GM23338 (cell line): ENCODE results near the gene TEX10. TPM values are rescaled to one million over a fixed set of nuclear protein-coding genes. Genes with fewer than 3 reads are reported as not detected.

Source experiments
- ATAC-seq: fragments of 200-7000 bp; cut with Tn5 transposase; 3 replicates; pipeline ENCODE4 v1.9.1; 2020
- DNase-seq: peaks from one replicate; pipeline ENCODE4 v3.0.0-alpha.2; 2015; ENCODE audit warnings: low spot score
- H2AFZ ChIP-seq: fragments of 200-600 bp; sonication (generic); 2 replicates; pipeline ENCODE4 v1.8.0; 2016; ENCODE audit warnings: antibody characterized with exemption, mild to moderate bottlenecking, moderate library complexity
- H3F3A ChIP-seq: fragments of 200-600 bp; sonication (generic); replicated peaks from 2 replicates; pipeline ENCODE4 v1.8.0; 2017; ENCODE audit warnings: antibody characterized with exemption, mixed run types, low read depth
- H3K27ac ChIP-seq: fragments of 200-600 bp; sonication (generic); 2 replicates; pipeline ENCODE4 v1.6.1; 2016; ENCODE audit warnings: low read depth
- H3K27me3 ChIP-seq: fragments of 200-600 bp; sonication (generic); 2 replicates; pipeline ENCODE4 v1.8.0; 2016; ENCODE audit warnings: mild to moderate bottlenecking, mixed run types, moderate library complexity; ENCODE audit not compliant: insufficient read depth
- H3K36me3 ChIP-seq: fragments of 200-600 bp; sonication (generic); 2 replicates; pipeline ENCODE4 v1.8.0; 2016; ENCODE audit warnings: mild to moderate bottlenecking; ENCODE audit not compliant: insufficient read depth
- H3K4me1 ChIP-seq: fragments of 200-600 bp; sonication (generic); 2 replicates; pipeline ENCODE4 v1.8.0; 2016; ENCODE audit warnings: mild to moderate bottlenecking, moderate library complexity; ENCODE audit not compliant: insufficient read depth
- H3K4me2 ChIP-seq: fragments of 200-600 bp; sonication (generic); 2 replicates; pipeline ENCODE4 v1.7.1; 2017; ENCODE audit warnings: mixed run types
- H3K4me3 ChIP-seq: fragments of 200-600 bp; sonication (generic); 2 replicates; pipeline ENCODE4 v1.6.1; 2016; ENCODE audit warnings: mixed run types
- H3K79me2 ChIP-seq: fragments of 200-600 bp; sonication (generic); replicated peaks from 2 replicates; pipeline ENCODE4 v1.8.0; 2017; ENCODE audit warnings: mild to moderate bottlenecking; ENCODE audit not compliant: insufficient read depth
- H3K9me2 ChIP-seq: fragments of 200-600 bp; sonication (generic); 2 replicates; pipeline ENCODE4 v1.8.0; 2017; ENCODE audit not compliant: insufficient read depth
- H4K20me1 ChIP-seq: fragments of 200-600 bp; sonication (generic); replicated peaks from 2 replicates; pipeline ENCODE4 v1.8.0; 2017; ENCODE audit warnings: mild to moderate bottlenecking; ENCODE audit not compliant: insufficient read depth
- H3K27ac Mint-ChIP-seq: 2 replicates; pipeline ENCODE4 v1.8.0; 2020; ENCODE audit warnings: inconsistent platforms, mild to moderate bottlenecking, moderate library complexity, mixed read lengths
- H3K27me3 Mint-ChIP-seq: 3 replicates; pipeline ENCODE4 v1.8.0; 2022; ENCODE audit warnings: low read depth, mild to moderate bottlenecking, moderate library complexity, mixed read lengths, inconsistent platforms; ENCODE audit not compliant: insufficient read depth, poor library complexity
- H3K36me3 Mint-ChIP-seq: 3 replicates; pipeline ENCODE4 v1.8.0; 2021; ENCODE audit warnings: low read depth, mild to moderate bottlenecking, inconsistent platforms, moderate library complexity, mixed read lengths
- H3K4me1 Mint-ChIP-seq: 3 replicates; pipeline ENCODE4 v1.8.0; 2020; ENCODE audit warnings: mild to moderate bottlenecking, inconsistent platforms, mixed read lengths
- H3K4me3 Mint-ChIP-seq: 3 replicates; pipeline ENCODE4 v1.8.0; 2021; ENCODE audit warnings: moderate library complexity, mild to moderate bottlenecking, inconsistent platforms, mixed read lengths
- H3K9me3 Mint-ChIP-seq: 3 replicates; pipeline ENCODE4 v1.8.0; 2020; ENCODE audit warnings: moderate library complexity, mild to moderate bottlenecking, inconsistent platforms, mixed read lengths
- CREB1 ChIP-seq: fragments of 250-450 bp; sonication (Bioruptor Pico); IDR thresholded peaks from 2 replicates; pipeline ENCODE4 v1.5.0; 2020; ENCODE audit warnings: low read depth, mild to moderate bottlenecking, moderate library complexity
- EZH2 ChIP-seq: fragments of 200-600 bp; sonication (generic); IDR thresholded peaks from one replicate; pipeline ENCODE4 v1.8.0; 2017; ENCODE audit warnings: antibody characterized with exemption, mild to moderate bottlenecking, low read depth; ENCODE audit not compliant: unreplicated experiment
- EZH2phosphoT487 ChIP-seq: fragments of 200-600 bp; sonication (generic); IDR thresholded peaks from one replicate; pipeline ENCODE4 v1.8.1; 2018; ENCODE audit warnings: antibody characterized with exemption; ENCODE audit not compliant: unreplicated experiment
- JUNB ChIP-seq: IDR thresholded peaks from one replicate; pipeline ENCODE4 v1.6.1; 2016; ENCODE audit warnings: antibody characterized with exemption; ENCODE audit not compliant: unreplicated experiment
- POLR2AphosphoS5 ChIP-seq: IDR thresholded peaks from 2 replicates; pipeline ENCODE4 v1.6.1; 2016; ENCODE audit warnings: antibody characterized with exemption, low read depth
- REST ChIP-seq: IDR thresholded peaks from one replicate; pipeline ENCODE4 v1.6.1; 2018; ENCODE audit warnings: antibody characterized with exemption; ENCODE audit not compliant: unreplicated experiment
- ZNF331 ChIP-seq: fragments of 250-450 bp; sonication (Bioruptor Pico); IDR thresholded peaks from 2 replicates; pipeline ENCODE4 v1.5.0; 2020; ENCODE audit warnings: low read depth, mild to moderate bottlenecking, moderate library complexity
- ZNF462 ChIP-seq: fragments of 250-450 bp; sonication (Bioruptor Pico); IDR thresholded peaks from 2 replicates; pipeline ENCODE4 v1.5.0; 2020; ENCODE audit warnings: mild to moderate bottlenecking, moderate library complexity
- polyA plus RNA-seq: library from polyadenylated mRNA; unstranded; fragments of >200 nt; fragmentation: Nextera tagmentation; extraction: Ambion mirVana; gene quantifications from 2 replicates; pipeline ENCODE4 v1.2.1, GENCODE V29; 2016
- total RNA-seq: library from RNA; depleted of rRNA; stranded (reverse); fragments of >200 nt; shearing (Covaris generic); gene quantifications from 2 replicates; pipeline ENCODE4 v1.2.3, GENCODE V29; 2014

The TEX10 gene
- total and polyA plus RNA-seq, 2 experiments from 2014 or later = 35.0 to 102 TPM

GRCh38 chr9:100351508-100351907 lies 1.2 kb downstream of the TEX10 start (continued):
- TF ChIP-seq ZNF462 (CRISPR knock-in tag) (no peak), EZH2phosphoT487 (no peak), POLR2AphosphoS5 (no peak), JUNB (no peak), CREB1 (no peak), EZH2 (no peak), ZNF331 (no peak)

- Mint-ChIP-seq H3K36me3 (peaks cover 47% of the 10 kb centered on the region), H3K9me3 (peaks cover 7% of the 10 kb centered on the region), H3K27me3 (peaks cover 3% of the 10 kb centered on the region), H3K4me1 (peaks cover 34% of the 10 kb centered on the region), H3K27ac (no peak overlapping the region), H3K4me3 (peak overlapping the region; percentile 67)
- Histone ChIP-seq H2AFZ (no peak overlapping the region), H3K4me2 (peak overlapping the region; percentile 99), H3K4me3 (peak overlapping the region; percentile 91), H4K20me1 (peaks cover 49% of the 10 kb centered on the region), H3K27me3 (no peaks in the 10 kb centered on the region), H3K36me3 (peaks cover 13% of the 10 kb centered on the region; the same call in 1 of the 2 replicates), H3K4me1 (peaks cover 22% of the 10 kb centered on the region), H3K27ac (no peak overlapping the region), H3K79me2 (peaks cover 94% of the 10 kb centered on the region), H3F3A (no peaks in the 10 kb centered on the region), H3K9me2 (no peaks in the 10 kb centered on the region)
- no peak for ATAC-seq
- DNase-seq = no peak
- TF ChIP-seq ZNF331 (no peak), REST (no peak)
Measured at GRCh38 chr9:100350188-100350587, 2.6 kb downstream of the TEX10 start.
